Measurements from ENCODE around the gene SH3D19.

- TF ChIP-seq REST (IDR thresholded peaks at IDR 0.05; ENCODE audit: low read depth): no peak
- no peak for TF ChIP-seq TAF1 (IDR thresholded peaks at IDR 0.05; ENCODE audit: low read depth)
- TF ChIP-seq ZBTB7A (IDR thresholded peaks at IDR 0.05; ENCODE audit: low read depth): no peak
- no peak for TF ChIP-seq CREB1 (IDR thresholded peaks at IDR 0.05; ENCODE audit: low read depth)
- TF ChIP-seq FOXM1 (IDR thresholded peaks at IDR 0.05; ENCODE audit: borderline replicate concordance, low read depth): no peak
- TF ChIP-seq MAX (IDR thresholded peaks at IDR 0.05): no peak
Observed at GRCh38 chr4:151314010-151314355, 11.4 kb downstream of the SH3D19 start.

Data from Ishikawa (cell line).